ENCODE measurements around the gene CLCN3. TPM values are rescaled to one million over a fixed set of nuclear protein-coding genes. Genes with fewer than 3 reads are reported as not detected.

The CLCN3 gene
- total and polyA plus RNA-seq, 9 of the 15 experiments (the other 6 are each of a cell fraction or from before 2014, with no cell fraction given), result 12.7 to 60.6 (median 38.5) TPM

DNA sequence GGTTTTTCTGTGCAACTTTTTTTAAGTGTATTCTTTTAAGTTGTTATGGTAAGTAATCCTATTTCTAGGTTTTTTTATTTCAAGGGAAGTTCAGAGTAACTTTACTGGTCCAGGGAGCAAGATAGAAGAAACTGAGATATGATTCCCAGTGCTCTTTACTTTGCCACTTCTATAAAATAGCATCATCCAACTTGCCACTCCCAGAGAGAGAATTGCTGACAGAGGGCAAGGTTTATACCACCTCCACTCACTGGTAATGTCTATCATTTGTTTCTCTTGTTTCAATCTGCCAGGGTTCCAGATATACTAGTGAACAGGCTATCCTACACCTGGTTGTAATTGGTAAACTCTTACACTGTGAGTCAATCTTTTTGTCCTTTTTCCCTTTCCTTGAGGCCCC, 3.5 kb upstream of the CLCN3 start (continued):
- TF ChIP-seq, protein P1, sequence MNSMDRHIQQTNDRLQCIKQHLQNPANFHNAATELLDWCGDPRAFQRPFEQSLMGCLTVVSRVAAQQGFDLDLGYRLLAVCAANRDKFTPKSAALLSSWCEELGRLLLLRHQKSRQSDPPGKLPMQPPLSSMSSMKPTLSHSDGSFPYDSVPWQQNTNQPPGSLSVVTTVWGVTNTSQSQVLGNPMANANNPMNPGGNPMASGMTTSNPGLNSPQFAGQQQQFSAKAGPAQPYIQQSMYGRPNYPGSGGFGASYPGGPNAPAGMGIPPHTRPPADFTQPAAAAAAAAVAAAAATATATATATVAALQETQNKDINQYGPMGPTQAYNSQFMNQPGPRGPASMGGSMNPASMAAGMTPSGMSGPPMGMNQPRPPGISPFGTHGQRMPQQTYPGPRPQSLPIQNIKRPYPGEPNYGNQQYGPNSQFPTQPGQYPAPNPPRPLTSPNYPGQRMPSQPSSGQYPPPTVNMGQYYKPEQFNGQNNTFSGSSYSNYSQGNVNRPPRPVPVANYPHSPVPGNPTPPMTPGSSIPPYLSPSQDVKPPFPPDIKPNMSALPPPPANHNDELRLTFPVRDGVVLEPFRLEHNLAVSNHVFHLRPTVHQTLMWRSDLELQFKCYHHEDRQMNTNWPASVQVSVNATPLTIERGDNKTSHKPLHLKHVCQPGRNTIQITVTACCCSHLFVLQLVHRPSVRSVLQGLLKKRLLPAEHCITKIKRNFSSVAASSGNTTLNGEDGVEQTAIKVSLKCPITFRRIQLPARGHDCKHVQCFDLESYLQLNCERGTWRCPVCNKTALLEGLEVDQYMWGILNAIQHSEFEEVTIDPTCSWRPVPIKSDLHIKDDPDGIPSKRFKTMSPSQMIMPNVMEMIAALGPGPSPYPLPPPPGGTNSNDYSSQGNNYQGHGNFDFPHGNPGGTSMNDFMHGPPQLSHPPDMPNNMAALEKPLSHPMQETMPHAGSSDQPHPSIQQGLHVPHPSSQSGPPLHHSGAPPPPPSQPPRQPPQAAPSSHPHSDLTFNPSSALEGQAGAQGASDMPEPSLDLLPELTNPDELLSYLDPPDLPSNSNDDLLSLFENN (IDR thresholded peaks at IDR 0.05; ENCODE audit: low read depth in 2 of 2, low read length in 2 of 2), result no peak
- TF ChIP-seq ZNF589 (CRISPR knock-in tag; IDR thresholded peaks at IDR 0.05; ENCODE audit: low read depth) (no peak), PURB (CRISPR knock-in tag; IDR thresholded peaks at IDR 0.05; ENCODE audit: low read depth) (no peak), STAT5B (CRISPR knock-in tag; IDR thresholded peaks at IDR 0.05) (no peak), ZKSCAN8 (CRISPR knock-in tag; IDR thresholded peaks at IDR 0.05) (no peak), SMAD2 (IDR thresholded peaks at IDR 0.05; ENCODE audit: low read depth, low read length) (no peak), XRCC5 (IDR thresholded peaks at IDR 0.05; ENCODE audit: low read depth, low read length) (no peak), ZNF695 (CRISPR knock-in tag; IDR thresholded peaks at IDR 0.05) (no peak), FOXJ2 (tag; IDR thresholded peaks at IDR 0.05) (no peak)
- TF ChIP-seq, protein P2, sequence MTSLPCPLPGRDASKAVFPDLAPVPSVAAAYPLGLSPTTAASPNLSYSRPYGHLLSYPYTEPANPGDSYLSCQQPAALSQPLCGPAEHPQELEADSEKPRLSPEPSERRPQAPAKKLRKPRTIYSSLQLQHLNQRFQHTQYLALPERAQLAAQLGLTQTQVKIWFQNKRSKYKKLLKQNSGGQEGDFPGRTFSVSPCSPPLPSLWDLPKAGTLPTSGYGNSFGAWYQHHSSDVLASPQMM (CRISPR knock-in tag; IDR thresholded peaks at IDR 0.05), result no peak
- TF ChIP-seq, protein P3, sequence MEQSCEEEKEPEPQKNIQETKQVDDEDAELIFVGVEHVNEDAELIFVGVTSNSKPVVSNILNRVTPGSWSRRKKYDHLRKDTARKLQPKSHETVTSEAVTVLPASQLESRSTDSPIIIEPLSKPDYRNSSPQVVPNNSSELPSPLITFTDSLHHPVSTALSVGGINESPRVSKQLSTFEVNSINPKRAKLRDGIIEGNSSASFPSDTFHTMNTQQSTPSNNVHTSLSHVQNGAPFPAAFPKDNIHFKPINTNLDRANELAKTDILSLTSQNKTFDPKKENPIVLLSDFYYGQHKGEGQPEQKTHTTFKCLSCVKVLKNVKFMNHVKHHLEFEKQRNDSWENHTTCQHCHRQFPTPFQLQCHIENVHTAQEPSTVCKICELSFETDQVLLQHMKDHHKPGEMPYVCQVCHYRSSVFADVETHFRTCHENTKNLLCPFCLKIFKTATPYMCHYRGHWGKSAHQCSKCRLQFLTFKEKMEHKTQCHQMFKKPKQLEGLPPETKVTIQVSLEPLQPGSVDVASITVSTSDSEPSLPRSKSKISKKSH (CRISPR knock-in tag; IDR thresholded peaks at IDR 0.05), result no peak

Measured in K562 (cell line).